Loucy (cell line): Measurements from ENCODE around the gene ALG1L2.
"Not testable (repeated sequence)": the region's sequence is repeated elsewhere in the genome, so short reads cannot be mapped to it uniquely, and the experiment has no call there.

ENCODE experiments used
- CTCF ChIP-seq: fragments of 200-600 bp; sonication (generic); conservative IDR thresholded peaks from 2 replicates; pipeline ENCODE4 v1.5.1; 2014; ENCODE audit warnings: mild to moderate bottlenecking, antibody characterized with exemption, low read length
- EZH2phosphoT487 ChIP-seq: fragments of 200-600 bp; IDR thresholded peaks from 2 replicates; pipeline ENCODE4 v1.6.1; 2018; ENCODE audit warnings: antibody characterized with exemption, mild to moderate bottlenecking, moderate library complexity, borderline replicate concordance

- TF ChIP-seq CTCF, EZH2phosphoT487: not testable (repeated sequence)
Measured at GRCh38 chr3:130143648-130144327, 62.2 kb downstream of the ALG1L2 start.
